ENCODE results near the gene FBH1. TPM values are rescaled to one million over a fixed set of nuclear protein-coding genes. Genes with fewer than 3 reads are reported as not detected.

FBH1 gene
- total RNA-seq, 1 experiment from 2014 or later = 50.5 TPM

GRCh38 chr10:5975641-5976473, 85.8 kb downstream of the FBH1 start:
- in situ Hi-C loops (cut with HindIII; ENCODE audit: low pct_unique_long_range_greater_than_20kb, low sequenced_read_pairs) (no loop called here), intact Hi-C loops (cut with micrococcal nuclease; ENCODE audit: unreplicated experiment) (no loop called here)
- H3K27me3 ChIP-seq (ENCODE audit: control insufficient read depth, insufficient read depth, low read length) = no peaks in the 10 kb centered on the region
- TF ChIP-seq REST (IDR thresholded peaks at IDR 0.05; ENCODE audit: insufficient read depth in 1 of 2, low read depth in 2 of 2, low read length in 1 of 2) (no peak), CTCF (IDR thresholded peaks at IDR 0.05) (no peak), SIN3A (IDR thresholded peaks at IDR 0.05; ENCODE audit: borderline replicate concordance, insufficient read depth, low read depth, low read length) (no peak), TCF7L2 (IDR thresholded peaks at IDR 0.05; ENCODE audit: low read depth, low read length) (no peak), POLR2AphosphoS5 (IDR thresholded peaks at IDR 0.05; ENCODE audit: low read depth, low read length) (no peak)
- DNase-seq (ENCODE audit: low read depth, low spot score) (no peak), ATAC-seq (peak; percentile 28)
- peak overlapping the region; percentile 66 to 71 for H3K4me3 ChIP-seq (ENCODE audit: low read depth in 2 of 2, low read length in 2 of 2)
- H3K27ac ChIP-seq (ENCODE audit: low read length) = peak overlapping the region; percentile 91
- H3K4me1 ChIP-seq (ENCODE audit: control insufficient read depth, insufficient read depth, low read length) = peaks cover 24% of the 10 kb centered on the region
- ChIA-PET POLR2A (no interaction called here), CTCF (no interaction called here)
- no peaks in the 10 kb centered on the region for H3K9me3 ChIP-seq (ENCODE audit: control insufficient read depth, insufficient read depth, low read depth, low read length)
- no peaks in the 10 kb centered on the region for H3K36me3 ChIP-seq (ENCODE audit: control insufficient read depth, insufficient read depth, low read length)
- no TSS peak for BruUV-seq (replicated peaks)

GRCh38 chr10:5976512-5977470, 86.7 kb downstream of the FBH1 start:
- Histone ChIP-seq H3K4me3 (ENCODE audit: low read depth in 2 of 2, low read length in 2 of 2) (peak overlapping the region; percentile 66 to 71), H3K9me3 (ENCODE audit: control insufficient read depth, insufficient read depth, low read depth, low read length) (no peaks in the 10 kb centered on the region), H3K27ac (ENCODE audit: low read length) (peak overlapping the region; percentile 91), H3K4me1 (ENCODE audit: control insufficient read depth, insufficient read depth, low read length) (peaks cover 16% of the 10 kb centered on the region), H3K36me3 (ENCODE audit: control insufficient read depth, insufficient read depth, low read length) (no peaks in the 10 kb centered on the region), H3K27me3 (ENCODE audit: control insufficient read depth, insufficient read depth, low read length) (no peaks in the 10 kb centered on the region)
- CTCF ChIA-PET = no interaction called here
- peak; percentile 66 for ATAC-seq
- TF ChIP-seq TCF7L2 (IDR thresholded peaks at IDR 0.05; ENCODE audit: low read depth, low read length) = no peak
- no peak for TF ChIP-seq REST (IDR thresholded peaks at IDR 0.05; ENCODE audit: insufficient read depth in 1 of 2, low read depth in 2 of 2, low read length in 1 of 2)
- no peak for TF ChIP-seq CTCF (IDR thresholded peaks at IDR 0.05)
- no peak for TF ChIP-seq SIN3A (IDR thresholded peaks at IDR 0.05; ENCODE audit: borderline replicate concordance, insufficient read depth, low read depth, low read length)
- no peak for TF ChIP-seq POLR2AphosphoS5 (IDR thresholded peaks at IDR 0.05; ENCODE audit: low read depth, low read length)
- no TSS peak for BruUV-seq (replicated peaks)
- in situ Hi-C loops (cut with HindIII; ENCODE audit: low pct_unique_long_range_greater_than_20kb, low sequenced_read_pairs) = no loop called here
- POLR2A ChIA-PET = no interaction called here
- intact Hi-C loops (cut with micrococcal nuclease; ENCODE audit: unreplicated experiment) = no loop called here
- no peak for DNase-seq (ENCODE audit: low read depth, low spot score)
